ENCODE results near the gene DLGAP4. TPM values are rescaled to one million over a fixed set of nuclear protein-coding genes. Genes with fewer than 3 reads are reported as not detected.
"Not testable (repeated sequence)": the region's sequence is repeated elsewhere in the genome, so short reads cannot be mapped to it uniquely, and the experiment has no call there.

Gene DLGAP4
- total and polyA plus RNA-seq, 10 donors: 12.0 to 60.9 (median 45.9) TPM

- H3K4me3 ChIP-seq: peak overlapping the region in 5 of 8 donors; percentile 1 to 53 (median 12)
Observed at GRCh38 chr20:36471885-36472636, 165.9 kb downstream of the DLGAP4 start.

GRCh38 chr20:36472637-36473090 lies 166.5 kb downstream of the DLGAP4 start:
- intact Hi-C loops (cut with DNase I; ENCODE audit: low total_unique reads): no loop called here
- peak; percentile 79 for DNase-seq
- H3K27me3 ChIP-seq (replicated peaks in 1 of 7): no peaks in the 10 kb centered on the region
- TF ChIP-seq POLR2AphosphoS5 (IDR thresholded peaks at IDR 0.05) (peak in 2 of 3 donors; percentile 46 to 53), CTCF (IDR thresholded peaks at IDR 0.05 in 8 of 11, conservative IDR thresholded peaks at IDR 0.05 in 3 of 11) (no peak)
- WGBS, 5 donors: 11 to 23% (median 21%) methylated on average over 1 to 6 of the region's 6 CpGs
- H3K27ac ChIP-seq: peak overlapping the region; percentile 75 to 87 (median 80)
- H3K4me1 ChIP-seq: peaks cover 45 to 78% (median 66%) of the 10 kb centered on the region in 6 donors
- no peaks in the 10 kb centered on the region for H3K9me3 ChIP-seq
- H3K36me3 ChIP-seq: peaks cover 0 to 19% (median 0%) of the 10 kb centered on the region in 6 donors
- peak overlapping the region in 5 of 8 donors; percentile 1 to 53 (median 12) for H3K4me3 ChIP-seq

More at GRCh38 chr20:36471885-36472636, 165.9 kb downstream of the DLGAP4 start:
- no peaks in the 10 kb centered on the region for H3K27me3 ChIP-seq (replicated peaks in 1 of 7)
- no peaks in the 10 kb centered on the region for H3K9me3 ChIP-seq
- TF ChIP-seq POLR2A (IDR thresholded peaks at IDR 0.05) (no peak), CTCF (IDR thresholded peaks at IDR 0.05 in 8 of 11, conservative IDR thresholded peaks at IDR 0.05 in 3 of 11) (no peak), POLR2AphosphoS5 (IDR thresholded peaks at IDR 0.05) (no peak)
- DNase-seq: no peak
- peaks cover 0 to 13% (median 0%) of the 10 kb centered on the region in 6 donors for H3K36me3 ChIP-seq
- H3K27ac ChIP-seq: peak overlapping the region; percentile 75 to 87 (median 80)
- intact Hi-C loops (cut with DNase I; ENCODE audit: low total_unique reads): no loop called here
- peaks cover 51 to 80% (median 73%) of the 10 kb centered on the region in 6 donors for H3K4me1 ChIP-seq
- WGBS, 5 donors: 76 to 84% (median 79%) methylated on average over 9 of the region's 9 CpGs

- DNase-seq: no peak
- H3K36me3 ChIP-seq: peaks cover 0 to 24% (median 0%) of the 10 kb centered on the region in 6 donors
- H3K27ac ChIP-seq: peak overlapping the region; percentile 75 to 87 (median 80)
- 81 to 92% (median 89%) methylated on average over 2 of the region's 2 CpGs for WGBS, 5 donors
- intact Hi-C loops (cut with DNase I; ENCODE audit: low total_unique reads): no loop called here
- H3K9me3 ChIP-seq: no peaks in the 10 kb centered on the region
- H3K27me3 ChIP-seq (replicated peaks in 1 of 7): no peaks in the 10 kb centered on the region
- peak overlapping the region in 1 of 8 donors; percentile 12 for H3K4me3 ChIP-seq
- peaks cover 40 to 78% (median 62%) of the 10 kb centered on the region in 6 donors for H3K4me1 ChIP-seq
- TF ChIP-seq CTCF (IDR thresholded peaks at IDR 0.05 in 8 of 11, conservative IDR thresholded peaks at IDR 0.05 in 3 of 11) (no peak), POLR2AphosphoS5 (IDR thresholded peaks at IDR 0.05) (no peak), POLR2A (IDR thresholded peaks at IDR 0.05) (no peak)
Observed at GRCh38 chr20:36473164-36473563, 167.0 kb downstream of the DLGAP4 start.

- H3K4me1 ChIP-seq: peaks cover 31 to 68% (median 50%) of the 10 kb centered on the region in 6 donors
Observed at GRCh38 chr20:36474563-36474962, 168.4 kb downstream of the DLGAP4 start.

GRCh38 chr20:36475054-36475453 lies 168.9 kb downstream of the DLGAP4 start:
- Histone ChIP-seq H3K27ac (peak overlapping the region in 2 of 8 donors; percentile 19 to 87), H3K36me3 (peaks cover 0 to 27% (median 0%) of the 10 kb centered on the region in 6 donors), H3K4me1 (peaks cover 26 to 68% (median 47%) of the 10 kb centered on the region in 6 donors)
- intact Hi-C loops (cut with DNase I; ENCODE audit: low total_unique reads); H3K27me3 ChIP-seq (replicated peaks in 1 of 7); H3K4me3 ChIP-seq; DNase-seq; H3K9me3 ChIP-seq: not testable (repeated sequence)
- WGBS, 5 donors: 88 to 97% (median 94%) methylated on average over 8 of the region's 8 CpGs

More at GRCh38 chr20:36474563-36474962, 168.4 kb downstream of the DLGAP4 start:
- H3K36me3 ChIP-seq: peaks cover 0 to 27% (median 0%) of the 10 kb centered on the region in 6 donors
- H3K27me3 ChIP-seq (replicated peaks in 1 of 7): no peaks in the 10 kb centered on the region
- TF ChIP-seq CTCF (IDR thresholded peaks at IDR 0.05 in 8 of 11, conservative IDR thresholded peaks at IDR 0.05 in 3 of 11) (no peak), POLR2A (IDR thresholded peaks at IDR 0.05) (no peak), POLR2AphosphoS5 (IDR thresholded peaks at IDR 0.05) (no peak)
- H3K9me3 ChIP-seq: no peaks in the 10 kb centered on the region
- DNase-seq: no peak
- no peak overlapping the region for H3K4me3 ChIP-seq
- intact Hi-C loops (cut with DNase I; ENCODE audit: low total_unique reads): no loop called here
- peak overlapping the region in 3 of 8 donors; percentile 19 to 87 (median 82) for H3K27ac ChIP-seq
- WGBS, 5 donors: 20 to 80% (median 33%) methylated on average over 1 of the region's 1 CpG
